SK-N-MC (cell line): ENCODE data around the gene NIT1.

Experiments used
- EZH2 ChIP-seq: fragments of 200-600 bp; sonication (generic); IDR thresholded peaks from one replicate; pipeline ENCODE4 v1.6.1; 2017; ENCODE audit warnings: antibody characterized with exemption
- POLR2AphosphoS5 ChIP-seq: IDR thresholded peaks from 2 replicates; pipeline ENCODE4 v1.6.1; 2012; ENCODE audit warnings: mild to moderate bottlenecking, low read depth, low read length, borderline replicate concordance

GRCh38 chr1:161119092-161119903 is 1.4 kb downstream of the NIT1 start:
- TF ChIP-seq EZH2 (no peak), POLR2AphosphoS5 (peak; percentile 5; the same call in 1 of the 2 replicates)
